AG04450 (cell line): ENCODE measurements around the gene TRAF3IP1. TPM values are rescaled to one million over a fixed set of nuclear protein-coding genes. Genes with fewer than 3 reads are reported as not detected.
"Not testable (repeated sequence)": the region's sequence is repeated elsewhere in the genome, so short reads cannot be mapped to it uniquely, and the experiment has no call there.

Source experiments
- CTCF ChIA-PET: fragments of 300-600, 350-600 bp; formaldehyde crosslinking; extraction: SDS; loops from one replicate; lab custom pipeline; 2022; ENCODE audit warnings: antibody characterized with exemption, inconsistent platforms; lab: Charles Lee
- POLR2A ChIA-PET: fragments of 350-600 bp; formaldehyde crosslinking; extraction: SDS; loops from one replicate; lab custom pipeline; 2021; ENCODE audit warnings: antibody characterized with exemption, inconsistent platforms; lab: Yijun Ruan, JAX
- DNase-seq: peaks from one replicate; pipeline ENCODE4 v3.0.0-alpha.2; 2011; ENCODE audit warnings: low read depth, low spot score
- H3K27ac ChIP-seq: one replicate; pipeline ENCODE4 v1.5.1; 2012; ENCODE audit warnings: low read depth, low read length, control low read depth
- H3K27me3 ChIP-seq: one replicate; pipeline ENCODE4 v1.6.0; 2012; ENCODE audit warnings: low read length; ENCODE audit not compliant: control insufficient read depth, insufficient read depth
- H3K4me3 ChIP-seq: 2 replicates; pipeline ENCODE4 v1.5.1; 2011; ENCODE audit warnings: mild to moderate bottlenecking, low read depth, low read length, control low read depth
- H3K9me3 ChIP-seq: 2 replicates; pipeline ENCODE4 v1.5.1; 2012; ENCODE audit warnings: low read length; ENCODE audit not compliant: control insufficient read depth, insufficient read depth
- polyA plus RNA-seq: library from polyadenylated mRNA; depleted of rRNA; stranded (reverse); fragments of >200 nt; gene quantifications from 2 replicates; pipeline ENCODE4 v1.2.3, GENCODE V29; 2011
- TF ChIP-seq, protein P1 (sequence below): IDR thresholded peaks from 2 replicates; pipeline ENCODE4 v1.5.1; 2011; ENCODE audit warnings: low read depth, low read length, control low read depth, inconsistent platforms

TRAF3IP1 gene
- polyA plus RNA-seq, 1 experiment = 5.9 TPM

DNA sequence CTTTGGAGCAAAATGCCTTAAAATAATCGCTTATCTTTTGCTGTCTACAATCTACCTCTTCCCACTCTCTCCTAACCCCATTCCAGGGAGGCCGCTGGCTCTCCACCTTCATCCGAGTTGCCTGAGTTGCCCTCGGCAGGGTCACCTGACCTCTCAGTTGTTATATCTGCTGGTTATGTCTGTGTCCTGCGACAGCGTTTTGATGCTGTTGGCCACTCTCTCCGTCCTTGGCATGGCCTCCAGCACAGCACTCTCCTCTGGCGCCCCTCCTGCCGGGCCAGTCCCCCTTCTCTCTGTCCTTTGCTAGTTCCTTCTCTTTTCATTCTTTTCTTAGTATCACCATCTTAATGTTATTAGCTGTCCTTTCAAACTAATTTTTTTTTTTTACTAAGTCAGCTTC, 41.6 kb downstream of the TRAF3IP1 start:
- TF ChIP-seq, protein P1, sequence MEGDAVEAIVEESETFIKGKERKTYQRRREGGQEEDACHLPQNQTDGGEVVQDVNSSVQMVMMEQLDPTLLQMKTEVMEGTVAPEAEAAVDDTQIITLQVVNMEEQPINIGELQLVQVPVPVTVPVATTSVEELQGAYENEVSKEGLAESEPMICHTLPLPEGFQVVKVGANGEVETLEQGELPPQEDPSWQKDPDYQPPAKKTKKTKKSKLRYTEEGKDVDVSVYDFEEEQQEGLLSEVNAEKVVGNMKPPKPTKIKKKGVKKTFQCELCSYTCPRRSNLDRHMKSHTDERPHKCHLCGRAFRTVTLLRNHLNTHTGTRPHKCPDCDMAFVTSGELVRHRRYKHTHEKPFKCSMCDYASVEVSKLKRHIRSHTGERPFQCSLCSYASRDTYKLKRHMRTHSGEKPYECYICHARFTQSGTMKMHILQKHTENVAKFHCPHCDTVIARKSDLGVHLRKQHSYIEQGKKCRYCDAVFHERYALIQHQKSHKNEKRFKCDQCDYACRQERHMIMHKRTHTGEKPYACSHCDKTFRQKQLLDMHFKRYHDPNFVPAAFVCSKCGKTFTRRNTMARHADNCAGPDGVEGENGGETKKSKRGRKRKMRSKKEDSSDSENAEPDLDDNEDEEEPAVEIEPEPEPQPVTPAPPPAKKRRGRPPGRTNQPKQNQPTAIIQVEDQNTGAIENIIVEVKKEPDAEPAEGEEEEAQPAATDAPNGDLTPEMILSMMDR = no peak
- POLR2A ChIA-PET = no interaction called here

DNA sequence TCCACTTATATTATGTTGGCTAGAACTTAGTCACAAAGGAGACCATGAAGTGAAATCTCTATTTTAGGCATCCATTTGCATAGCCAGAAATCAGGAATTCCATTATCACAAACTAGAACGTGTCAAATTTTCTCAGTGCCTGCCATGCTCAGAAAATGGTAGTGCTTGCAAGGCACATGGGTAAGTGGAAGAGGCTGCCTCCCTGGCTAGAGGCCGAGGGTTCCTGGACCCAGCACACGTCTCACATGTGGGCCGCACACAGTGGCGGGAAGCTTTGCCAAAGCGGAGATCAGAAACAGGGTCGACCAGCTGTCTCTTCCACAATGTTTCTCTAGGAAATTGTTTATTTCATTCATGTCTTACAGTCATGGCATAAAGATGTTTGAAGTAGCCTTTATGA, 42.3 kb downstream of the TRAF3IP1 start:
- POLR2A ChIA-PET = no interaction called here
- DNase-seq = no peak
- no peak overlapping the region for H3K4me3 ChIP-seq
- CTCF ChIA-PET = interaction anchor here (0.7 to 1.6 kb wide), 5 partner anchors 8 to 422 kb away, joined by 3 to 5 read pairs (median 3); no protein-coding TSS in a partner anchor
- H3K27me3 ChIP-seq = no peaks in the 10 kb centered on the region
- TF ChIP-seq, protein P1 = no peak
- H3K27ac ChIP-seq = no peak overlapping the region
- H3K9me3 ChIP-seq = no peaks in the 10 kb centered on the region; the same call in 1 of the 2 replicates

More for the DNA sequence above, 41.6 kb downstream of the TRAF3IP1 start:
- CTCF ChIA-PET = interaction anchor here (0.7 to 1.6 kb wide), 4 partner anchors 9 to 424 kb away, joined by 3 to 5 read pairs (median 3); no protein-coding TSS in a partner anchor
- DNase-seq = no peak
- no peaks in the 10 kb centered on the region for H3K9me3 ChIP-seq
- no peak overlapping the region for H3K4me3 ChIP-seq
- H3K27ac ChIP-seq = no peak overlapping the region
- no peaks in the 10 kb centered on the region for H3K27me3 ChIP-seq

DNA sequence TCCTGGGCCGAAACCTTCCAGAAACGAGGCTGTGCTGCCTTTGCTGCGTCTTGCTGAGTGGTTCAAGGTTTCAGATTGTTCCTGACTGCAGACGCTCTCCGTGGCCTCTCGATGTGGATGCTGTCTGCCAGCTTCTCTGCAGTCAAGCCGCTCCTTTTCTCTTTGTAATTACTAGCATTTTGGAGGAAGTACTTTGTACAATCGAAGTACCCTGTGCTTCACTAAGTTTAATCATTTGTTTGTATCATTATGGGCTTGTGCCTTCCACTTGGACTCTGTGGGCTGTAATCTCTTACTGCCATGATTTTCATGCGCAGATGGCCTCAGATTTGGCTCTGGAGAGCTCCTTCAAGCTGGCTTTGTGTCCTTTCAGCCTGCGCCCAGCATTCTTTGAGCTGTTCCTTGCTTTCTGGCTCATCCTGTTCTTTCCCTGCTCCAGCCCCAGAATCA, 49.3 kb downstream of the TRAF3IP1 start:
- Histone ChIP-seq H3K27ac (no peak overlapping the region), H3K9me3 (no peaks in the 10 kb centered on the region; the same call in 1 of the 2 replicates), H3K27me3 (no peaks in the 10 kb centered on the region), H3K4me3 (no peak overlapping the region)
- TF ChIP-seq, protein P1 = no peak
- no peak for DNase-seq
- CTCF ChIA-PET = interaction anchor here (0.7 to 6.3 kb wide), 14 partner anchors 8 to 633 kb away, joined by 3 to 71 read pairs (median 12); no protein-coding TSS in a partner anchor
- POLR2A ChIA-PET = no interaction called here

DNA sequence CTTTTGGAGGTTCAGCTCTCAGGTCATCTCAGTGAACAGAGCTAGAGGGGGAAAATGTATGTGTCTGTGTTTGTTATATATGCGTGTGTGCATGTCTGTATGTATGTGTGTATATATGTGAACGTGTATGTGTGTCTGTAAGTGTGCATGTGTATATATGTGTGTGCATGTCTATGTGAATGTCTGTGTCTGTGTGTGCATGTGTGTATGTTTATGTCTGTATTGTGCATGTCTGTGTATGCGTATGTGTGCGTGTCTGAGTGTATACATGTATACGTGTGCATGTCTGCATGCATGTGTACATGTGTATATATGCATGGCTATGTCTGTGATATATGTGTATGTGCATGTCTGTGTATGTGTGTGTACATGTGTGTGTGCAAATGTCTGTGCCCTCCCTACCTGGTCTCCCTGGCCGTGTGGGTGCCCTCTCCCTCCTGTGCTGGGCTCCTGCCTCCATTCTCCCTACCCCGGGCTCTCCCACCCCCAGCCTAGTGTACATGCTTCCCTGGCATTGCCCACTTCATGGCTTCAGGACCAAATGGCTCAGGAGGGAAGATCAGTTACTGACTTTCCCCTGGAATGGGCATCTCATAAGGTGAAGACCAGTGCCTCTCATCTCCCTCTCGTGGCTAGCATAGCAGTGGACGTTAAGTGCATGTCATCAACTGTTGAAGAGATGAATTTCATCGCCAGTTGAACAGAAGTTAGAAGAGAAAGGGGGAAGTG, 49.9 kb downstream of the TRAF3IP1 start:
- no peak overlapping the region for H3K4me3 ChIP-seq
- H3K27ac ChIP-seq = no peak overlapping the region
- no peak for DNase-seq
- ChIA-PET POLR2A (no interaction called here), CTCF (interaction anchor here (0.5 to 6.3 kb wide), 31 partner anchors 8 to 960 kb away, joined by 3 to 71 read pairs (median 6); no protein-coding TSS in a partner anchor)
- H3K9me3 ChIP-seq = no peaks in the 10 kb centered on the region; the same call in 1 of the 2 replicates
- no peaks in the 10 kb centered on the region for H3K27me3 ChIP-seq
- TF ChIP-seq, protein P1 = no peak

DNA sequence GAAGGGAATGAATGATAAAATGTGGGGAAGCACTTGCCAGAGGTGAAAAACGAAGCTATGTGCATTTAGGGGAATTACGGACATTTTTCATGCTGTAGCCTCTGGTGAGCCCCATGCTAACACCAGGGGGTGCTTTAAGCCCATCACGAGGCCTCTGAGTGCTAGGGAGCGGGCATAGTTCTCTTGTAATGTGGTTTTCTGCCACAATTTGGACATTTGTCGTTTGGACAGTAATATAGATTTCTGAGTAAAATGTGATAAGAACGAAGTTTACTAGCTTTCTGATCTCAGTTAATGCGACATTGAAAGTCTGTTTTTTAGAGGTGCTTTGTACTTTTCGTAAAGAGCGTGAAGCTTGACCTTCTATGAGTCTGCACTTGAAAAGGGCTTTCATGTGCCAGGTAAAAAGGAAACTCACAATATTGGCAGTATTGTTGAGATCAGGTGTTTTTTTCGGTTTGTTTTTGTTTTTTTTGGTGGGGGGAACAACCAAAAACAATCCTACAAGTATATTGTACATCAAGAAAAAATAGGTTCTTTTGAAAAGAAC, 50.6 kb downstream of the TRAF3IP1 start:
- Histone ChIP-seq H3K4me3 (no peak overlapping the region), H3K9me3 (no peaks in the 10 kb centered on the region; the same call in 1 of the 2 replicates), H3K27ac (no peak overlapping the region), H3K27me3 (no peaks in the 10 kb centered on the region)
- TF ChIP-seq, protein P1 = peak; percentile 96
- ChIA-PET CTCF (interaction anchor here (0.5 to 6.3 kb wide), 38 partner anchors 8 to 961 kb away, joined by 3 to 71 read pairs (median 4); no protein-coding TSS in a partner anchor), POLR2A (no interaction called here)
- DNase-seq = peak; percentile 32

DNA sequence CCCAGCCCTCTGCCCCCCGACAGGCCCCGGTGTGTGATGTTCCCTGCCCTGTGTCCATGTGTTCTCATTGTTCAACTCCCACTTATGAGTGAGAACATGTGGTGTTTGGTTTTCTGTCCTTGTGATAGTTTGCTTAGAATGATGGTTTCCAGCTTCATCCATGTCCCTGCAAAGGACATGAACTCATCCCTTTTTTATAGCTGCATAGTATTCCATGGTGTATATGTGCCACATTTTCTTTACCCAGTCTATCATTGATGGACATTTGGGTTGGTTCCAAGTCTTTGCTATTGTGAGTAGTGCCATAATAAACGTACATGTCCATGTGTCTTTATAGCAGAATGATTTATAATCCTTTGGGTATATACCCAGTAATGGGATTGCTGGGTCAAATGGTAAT, 52.0 kb downstream of the TRAF3IP1 start:
- DNase-seq, CTCF ChIA-PET, H3K27me3 ChIP-seq, H3K4me3 ChIP-seq, H3K9me3 ChIP-seq, POLR2A ChIA-PET, H3K27ac ChIP-seq: not testable (repeated sequence)
